HG03060 (cell line): ENCODE data around the gene SLC23A3.

ENCODE experiments used
- ATAC-seq: cut with Tn5 transposase; IDR thresholded peaks from one replicate; pipeline ENCODE4 v1.9.1; 2021; ENCODE audit warnings: low read depth, moderate number of reproducible peaks; ENCODE audit not compliant: unreplicated experiment

SLC23A3 gene

DNA sequence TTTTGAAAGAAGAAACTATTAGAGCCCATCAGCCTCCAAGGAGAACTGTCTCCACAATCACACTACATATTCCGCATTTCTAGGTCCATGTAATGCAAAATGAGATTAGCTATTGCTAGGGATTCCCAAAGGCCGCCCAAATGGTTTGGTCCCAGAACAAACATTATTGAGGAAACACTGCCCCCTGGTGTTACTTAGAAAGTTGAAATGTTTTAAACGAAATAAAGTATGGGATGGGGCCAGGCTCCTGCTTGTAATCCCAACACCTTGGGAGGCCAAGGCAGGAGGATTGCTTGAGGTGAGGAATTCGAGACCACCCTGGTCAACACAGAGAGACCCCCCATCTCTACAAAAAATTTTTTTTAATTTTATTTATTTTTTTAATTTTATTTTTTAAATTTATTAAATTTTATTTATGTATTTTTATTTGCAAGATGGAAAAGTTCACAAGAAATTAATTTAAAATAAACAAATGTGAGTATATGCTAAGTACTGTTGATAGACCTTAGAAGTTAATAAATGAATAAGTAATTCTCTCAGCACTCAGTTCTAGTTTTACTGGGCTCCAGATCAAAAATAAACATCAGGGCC, 14.7 kb downstream of the SLC23A3 start:
- ATAC-seq = no peak

DNA sequence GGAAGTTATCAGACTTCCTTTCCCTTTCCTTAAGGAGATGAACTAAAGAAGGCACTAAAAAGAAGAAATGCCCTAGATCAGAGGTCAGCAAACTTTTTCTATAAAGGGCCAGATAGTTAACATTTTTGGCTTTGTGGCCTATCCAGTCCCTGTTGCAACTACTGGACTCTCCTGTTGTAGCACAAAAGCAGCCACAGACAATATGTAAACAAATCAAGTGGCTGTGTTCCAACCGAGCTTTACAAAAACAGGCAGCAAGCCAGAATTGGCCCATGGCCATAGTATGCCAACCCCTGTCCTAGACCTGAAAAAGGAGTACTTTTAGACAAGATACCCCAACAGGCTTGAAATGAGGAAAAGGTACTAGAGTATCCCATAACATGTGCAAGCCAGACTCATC, 20.2 kb downstream of the SLC23A3 start:
- ATAC-seq = no peak

DNA sequence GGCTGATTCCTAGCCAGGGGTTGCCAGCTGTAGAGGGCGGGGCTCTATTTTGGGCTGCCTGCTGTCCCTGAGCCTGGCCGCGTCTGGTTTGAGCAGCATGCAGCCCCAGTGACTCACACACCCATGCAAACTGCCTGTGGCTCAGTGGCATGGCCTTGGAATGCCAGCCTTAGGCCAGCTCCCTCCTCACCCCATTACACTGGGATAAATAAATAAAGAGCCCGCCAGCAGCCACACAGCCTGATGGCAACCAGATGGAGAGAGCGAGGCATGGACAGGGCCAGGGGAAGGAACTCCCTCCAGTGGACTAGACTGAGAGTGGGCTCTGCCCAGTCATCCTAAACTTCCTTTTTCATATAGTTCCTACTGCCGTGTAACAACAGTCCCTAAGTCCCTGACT, 27.5 kb downstream of the SLC23A3 start:
- no peak for ATAC-seq

DNA sequence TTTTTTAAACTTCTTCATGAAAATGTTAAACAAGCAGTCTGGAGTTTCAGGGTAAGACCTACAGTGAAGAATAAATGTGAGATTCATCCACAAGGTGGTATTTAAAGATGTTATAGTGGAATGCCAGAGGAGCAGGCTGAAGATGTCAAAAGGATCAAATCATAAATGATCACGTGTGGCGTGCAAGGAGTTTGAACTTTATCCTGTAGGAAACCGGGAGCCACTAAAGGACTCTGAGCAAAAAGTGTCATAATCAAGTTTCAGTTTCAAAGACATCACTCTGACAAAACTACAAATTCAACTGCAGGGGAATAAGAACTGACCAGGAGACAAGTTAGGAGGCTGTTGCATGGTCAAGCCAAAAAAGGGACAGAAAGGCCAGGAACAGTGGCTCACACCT, 29.1 kb downstream of the SLC23A3 start:
- ATAC-seq = no peak

DNA sequence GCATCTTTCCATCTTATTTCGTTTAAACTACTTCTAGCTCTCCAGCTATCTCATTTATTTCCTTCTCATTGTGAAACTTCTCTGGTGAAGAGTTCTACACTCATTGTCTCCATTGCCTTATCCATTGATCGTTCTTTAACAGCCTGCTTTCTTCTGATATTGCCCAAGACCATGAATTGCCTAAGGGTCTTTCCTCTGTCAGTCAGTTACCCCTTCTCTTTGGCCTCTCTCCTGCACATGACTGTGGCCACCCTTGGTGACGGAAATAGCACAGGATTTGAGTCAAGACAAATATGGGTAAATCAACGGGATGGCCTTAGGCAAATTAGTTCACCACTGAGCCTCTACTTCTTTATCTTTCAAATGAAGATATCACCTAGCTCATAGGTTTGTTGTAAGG, 35.9 kb downstream of the SLC23A3 start:
- no peak for ATAC-seq

DNA sequence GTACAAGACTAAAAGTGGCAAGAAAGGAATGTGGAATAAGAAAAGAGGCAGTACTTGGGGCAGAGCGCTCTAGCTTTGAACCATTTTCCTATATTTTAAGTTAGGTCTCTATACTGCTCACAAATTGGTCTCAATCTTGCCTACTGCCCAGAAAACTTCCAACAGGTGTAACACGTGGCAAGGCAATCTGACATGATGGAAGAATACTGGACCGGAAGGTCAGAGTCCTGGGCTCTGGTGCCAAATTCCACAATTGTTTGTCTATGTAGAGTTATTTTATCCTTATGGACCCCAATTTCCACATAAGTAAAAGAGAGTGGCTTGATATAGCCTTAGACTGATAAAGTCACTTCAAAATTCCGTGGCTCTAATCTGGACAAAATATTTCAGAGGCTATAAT, 38.1 kb downstream of the SLC23A3 start:
- no peak for ATAC-seq

DNA sequence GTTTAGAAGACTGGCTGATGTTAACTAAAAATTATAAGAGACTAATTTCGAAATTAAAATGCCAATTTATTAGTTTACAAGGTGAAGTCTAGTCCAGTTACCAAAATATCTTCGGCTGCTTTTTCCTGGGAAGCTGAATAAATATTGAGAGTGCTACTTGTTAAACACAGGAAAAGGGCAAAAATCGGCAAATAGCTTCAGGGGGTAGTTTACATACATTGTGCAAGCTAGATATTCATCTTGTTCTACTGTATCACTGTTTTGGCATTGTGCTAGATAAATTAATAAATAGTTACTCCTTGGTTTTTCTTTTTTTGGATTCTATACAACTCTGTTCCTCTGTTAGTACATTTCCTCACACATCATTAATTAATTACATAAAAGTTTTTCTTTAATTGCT, 38.5 kb downstream of the SLC23A3 start:
- no peak for ATAC-seq

DNA sequence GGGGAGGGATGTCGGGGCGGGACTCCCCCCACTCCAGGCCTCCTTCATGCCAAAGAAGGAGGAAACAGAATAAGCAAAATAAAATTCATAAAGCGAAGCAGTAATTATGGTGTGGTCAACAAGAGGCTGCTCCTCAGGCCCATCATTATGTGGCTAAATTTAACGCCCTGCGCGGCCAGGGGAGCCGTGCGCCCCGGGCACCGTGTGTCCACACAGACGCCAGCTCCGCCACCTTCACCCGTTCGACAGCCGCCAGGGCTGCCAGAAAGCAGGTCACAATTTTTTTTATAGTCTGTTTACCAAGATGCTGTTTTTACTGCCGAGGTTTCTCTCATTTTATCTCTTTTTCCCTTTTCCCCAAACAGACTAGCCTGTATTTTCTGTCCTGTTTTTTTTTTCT, 40.2 kb downstream of the SLC23A3 start:
- ATAC-seq = no peak

DNA sequence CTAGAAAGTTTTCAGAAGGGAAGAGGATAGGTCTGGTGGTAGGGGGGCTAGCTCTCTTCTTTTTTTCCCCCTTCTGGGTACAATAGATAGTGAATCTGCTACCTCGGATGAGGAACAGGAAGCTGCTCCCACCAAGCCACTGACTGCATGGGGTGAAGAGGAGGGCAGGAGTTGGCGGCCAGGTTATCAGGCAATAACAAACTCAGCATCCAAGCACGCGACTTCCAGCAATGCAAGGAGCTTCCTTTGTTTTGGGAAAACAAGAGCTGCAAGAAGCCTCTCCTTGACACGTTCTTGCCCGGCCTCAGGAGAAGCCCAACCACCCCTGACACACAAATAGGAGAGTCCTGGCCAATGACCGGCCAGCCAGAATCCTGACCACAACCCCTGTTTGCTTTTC, 41.4 kb downstream of the SLC23A3 start:
- no peak for ATAC-seq

DNA sequence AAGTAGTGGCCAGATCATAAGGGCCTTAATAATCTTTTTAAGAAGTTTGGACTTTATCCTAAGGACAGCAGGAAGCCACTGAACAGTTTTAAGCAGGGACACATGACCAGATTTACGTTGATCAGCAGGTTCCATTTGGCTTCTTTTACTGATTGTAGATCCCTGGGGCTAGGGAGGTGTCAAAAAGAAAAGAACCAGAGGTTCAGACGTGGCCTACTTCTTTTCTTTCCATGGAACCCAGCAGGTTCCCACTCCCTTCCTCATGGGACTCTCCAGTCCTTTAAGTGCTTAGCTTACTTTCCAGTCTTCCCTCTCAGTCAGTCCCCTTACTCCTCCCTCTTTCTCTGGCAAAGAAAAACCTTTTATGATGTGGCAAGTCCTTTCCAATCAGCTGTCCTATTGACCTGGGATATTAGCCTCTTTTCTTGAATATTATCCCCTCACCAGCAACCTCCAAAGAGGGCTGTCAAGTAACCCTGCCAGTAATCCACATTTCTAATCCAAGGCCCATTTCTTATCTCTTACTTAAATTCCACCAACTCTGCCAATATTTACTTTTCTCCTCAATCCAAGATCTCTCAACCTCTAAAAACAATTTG, 42.7 kb downstream of the SLC23A3 start:
- no peak for ATAC-seq

DNA sequence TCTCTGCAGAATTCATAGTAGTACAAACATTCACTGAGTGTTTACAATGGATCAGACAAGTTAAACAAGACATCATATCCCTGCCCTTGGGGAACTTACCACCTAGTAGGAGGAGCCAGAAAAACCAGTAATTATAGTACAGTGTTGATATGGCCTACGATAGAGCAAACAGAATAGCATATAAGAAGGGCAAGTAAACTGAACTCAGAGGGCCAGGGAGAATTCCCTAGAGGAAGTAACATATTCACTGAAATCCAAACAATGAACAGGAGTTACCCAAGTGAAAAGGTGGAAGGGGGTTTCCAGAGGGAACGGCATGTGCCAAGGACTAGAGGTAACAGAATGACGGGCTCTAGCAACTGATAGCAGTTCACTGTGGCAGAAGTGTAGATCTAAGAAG, 43.3 kb downstream of the SLC23A3 start:
- ATAC-seq = no peak

DNA sequence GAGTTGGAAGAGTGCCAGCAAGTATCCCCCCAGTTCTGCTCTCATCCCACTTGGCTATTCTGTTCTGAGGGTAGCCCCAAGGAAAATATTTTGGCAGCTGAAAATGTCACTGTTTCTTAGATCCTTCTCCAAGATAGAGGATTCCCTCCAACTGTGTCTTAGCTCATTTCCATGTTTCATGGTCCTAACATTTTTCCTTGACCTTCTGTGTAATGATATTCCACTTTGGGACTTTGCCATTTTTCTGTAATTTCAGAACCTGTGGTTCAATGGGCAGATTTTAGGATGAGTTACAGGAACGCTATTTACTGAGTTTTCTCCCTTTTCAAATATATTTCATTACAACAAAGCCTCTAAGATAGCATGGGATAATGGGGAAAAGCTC, 44.0 kb downstream of the SLC23A3 start:
- no peak for ATAC-seq

DNA sequence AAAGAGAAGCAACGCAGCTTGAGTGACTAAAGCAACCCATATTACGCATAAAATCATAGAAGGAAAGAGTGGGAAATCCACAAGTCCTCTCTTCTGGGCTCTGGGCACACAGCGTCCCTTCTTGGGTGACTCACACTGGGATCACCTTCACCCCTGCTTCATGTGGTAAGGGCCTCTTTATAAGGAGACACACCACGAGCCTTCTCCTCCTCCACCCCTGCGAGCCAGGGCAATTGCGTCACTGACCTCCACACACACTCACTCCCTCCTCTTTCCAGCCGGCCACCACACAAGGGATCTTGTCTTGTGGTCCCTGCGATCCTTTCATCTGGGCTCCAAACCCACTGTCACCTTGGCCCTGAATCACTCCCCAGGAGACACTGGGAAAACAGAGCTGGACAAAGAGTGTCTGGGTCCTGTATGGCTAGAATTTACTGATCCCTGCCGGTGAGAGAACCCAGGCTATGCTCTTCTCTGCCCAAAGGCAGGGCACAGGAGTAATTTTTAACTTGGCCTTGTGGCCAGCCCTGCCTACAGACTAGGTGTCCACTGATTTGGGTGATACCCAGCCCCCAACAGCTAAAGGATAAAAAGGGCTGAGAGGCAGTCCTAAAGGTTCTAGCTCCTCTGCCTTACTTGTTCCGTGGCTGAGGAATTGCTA, 44.5 kb downstream of the SLC23A3 start:
- ATAC-seq = no peak

DNA sequence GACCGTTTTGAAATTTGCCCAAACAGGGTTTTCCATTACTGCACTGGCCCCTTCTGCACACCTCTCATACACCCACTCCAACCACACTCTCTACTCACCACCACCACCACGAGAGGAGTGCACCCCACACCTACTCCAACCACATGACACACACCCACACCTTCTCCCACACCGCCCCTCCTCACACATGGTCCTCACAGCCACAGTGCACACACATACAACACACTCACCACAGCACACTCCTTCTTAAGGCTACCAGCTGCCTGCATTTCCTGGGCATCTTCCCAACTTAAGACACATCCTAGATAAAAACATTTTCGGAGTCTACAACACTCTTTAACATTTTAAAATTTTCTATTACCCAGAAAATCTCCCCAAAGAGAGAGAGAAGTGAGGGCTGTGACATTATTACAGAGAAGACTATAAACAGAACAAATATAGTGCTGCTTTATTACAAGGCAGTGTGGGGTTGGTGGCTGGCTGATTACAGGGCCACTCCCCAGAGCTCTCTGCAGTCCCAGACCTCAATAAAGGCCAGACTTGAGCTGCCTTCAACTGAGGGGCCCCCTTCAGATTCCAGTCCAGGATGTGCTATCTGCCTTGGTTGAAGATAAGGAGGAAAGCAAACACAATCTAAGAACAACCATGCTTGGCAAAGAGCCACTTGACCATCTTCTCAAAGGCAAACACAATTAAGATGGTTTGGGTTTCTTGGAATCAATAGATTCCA, 45.3 kb downstream of the SLC23A3 start:
- ATAC-seq = no peak

DNA sequence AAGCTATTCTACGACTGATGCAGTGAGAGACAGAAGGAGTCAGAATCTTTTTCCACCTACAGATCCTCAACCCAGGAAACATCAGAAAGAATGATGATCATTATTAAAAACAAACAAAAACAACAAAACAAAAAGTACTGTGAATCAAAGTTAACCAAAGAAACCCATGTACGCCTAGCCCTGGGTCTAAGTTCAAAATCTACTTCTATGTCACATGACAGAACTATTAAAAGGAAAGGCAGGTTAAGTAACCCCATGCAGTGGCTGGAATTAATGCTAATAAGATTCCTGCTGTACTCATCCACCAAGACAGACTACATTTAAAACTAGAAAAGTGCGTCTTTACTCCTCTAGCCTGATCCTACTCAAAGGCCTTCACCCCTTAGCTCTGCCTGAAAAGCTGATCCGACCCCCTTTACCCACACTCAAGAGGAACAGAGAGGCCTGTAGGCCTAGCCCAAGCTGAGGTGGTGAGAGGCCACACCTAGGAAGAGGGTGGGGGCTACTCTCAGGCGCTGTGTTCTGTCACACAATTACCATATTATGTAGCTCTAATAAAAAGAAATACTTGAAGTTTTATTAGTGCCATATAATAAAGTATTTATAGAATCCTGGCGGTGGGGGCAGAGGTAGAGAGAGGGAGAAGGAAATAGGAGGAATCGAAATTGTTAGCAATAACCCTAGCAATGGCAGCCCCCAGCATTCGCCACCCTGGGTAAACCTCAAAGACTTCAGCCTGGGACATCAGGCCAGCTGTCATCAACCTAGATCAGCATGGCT, 46.3 kb downstream of the SLC23A3 start:
- ATAC-seq = no peak

DNA sequence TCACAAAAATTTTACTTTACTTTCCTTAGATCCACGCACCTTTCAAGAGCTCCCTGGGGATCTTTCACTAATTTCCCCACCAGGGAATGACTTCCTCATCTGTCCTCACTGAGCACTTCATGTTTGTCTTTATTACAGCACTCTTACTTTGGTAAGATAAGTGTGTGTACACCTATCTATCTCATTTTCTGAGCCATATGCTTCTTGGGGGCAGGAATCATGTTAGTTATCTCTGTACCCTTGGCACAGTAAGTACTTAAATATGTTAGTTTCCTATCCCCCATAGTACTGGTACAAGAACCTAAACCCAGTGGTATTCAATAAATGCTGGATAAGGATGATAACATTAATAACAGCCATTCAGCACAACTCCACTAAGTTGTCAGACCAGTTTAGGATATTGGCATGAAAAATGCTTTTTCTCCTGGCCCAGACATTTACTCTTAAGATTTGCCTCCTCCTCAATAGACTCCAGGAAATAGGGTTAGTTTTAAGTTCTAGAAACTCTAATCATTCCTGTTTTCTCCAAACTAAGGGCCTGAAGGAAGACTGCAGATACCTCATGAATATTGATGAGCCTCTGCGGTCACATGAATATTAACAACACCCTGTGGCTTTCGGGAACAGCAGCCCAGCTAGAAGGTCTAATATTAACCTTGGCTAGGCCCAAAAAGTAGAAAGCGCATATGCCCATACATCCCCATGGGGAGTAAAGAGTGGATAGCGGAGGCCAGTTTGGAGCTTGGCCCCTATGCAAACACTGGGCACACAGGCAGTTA, 47.4 kb downstream of the SLC23A3 start:
- ATAC-seq = no peak

DNA sequence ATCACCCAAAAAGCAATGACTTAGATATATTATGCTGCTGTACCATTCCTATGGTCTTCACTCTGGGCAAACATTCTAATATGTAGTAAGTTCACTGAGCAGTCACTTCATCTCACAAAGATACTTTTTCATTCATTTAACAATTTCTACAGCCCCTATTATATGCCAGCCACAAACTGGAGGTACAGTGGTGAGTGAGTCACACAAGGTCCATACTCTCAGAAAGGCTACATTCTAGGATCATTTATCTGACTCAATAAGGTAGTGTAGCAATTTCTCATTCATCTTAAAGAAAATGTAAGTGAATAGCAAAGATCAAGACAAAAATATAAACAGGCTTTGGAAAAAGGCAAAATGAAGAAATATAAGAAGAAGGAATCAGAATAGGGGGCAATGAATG, 49.7 kb downstream of the SLC23A3 start:
- ATAC-seq = no peak

DNA sequence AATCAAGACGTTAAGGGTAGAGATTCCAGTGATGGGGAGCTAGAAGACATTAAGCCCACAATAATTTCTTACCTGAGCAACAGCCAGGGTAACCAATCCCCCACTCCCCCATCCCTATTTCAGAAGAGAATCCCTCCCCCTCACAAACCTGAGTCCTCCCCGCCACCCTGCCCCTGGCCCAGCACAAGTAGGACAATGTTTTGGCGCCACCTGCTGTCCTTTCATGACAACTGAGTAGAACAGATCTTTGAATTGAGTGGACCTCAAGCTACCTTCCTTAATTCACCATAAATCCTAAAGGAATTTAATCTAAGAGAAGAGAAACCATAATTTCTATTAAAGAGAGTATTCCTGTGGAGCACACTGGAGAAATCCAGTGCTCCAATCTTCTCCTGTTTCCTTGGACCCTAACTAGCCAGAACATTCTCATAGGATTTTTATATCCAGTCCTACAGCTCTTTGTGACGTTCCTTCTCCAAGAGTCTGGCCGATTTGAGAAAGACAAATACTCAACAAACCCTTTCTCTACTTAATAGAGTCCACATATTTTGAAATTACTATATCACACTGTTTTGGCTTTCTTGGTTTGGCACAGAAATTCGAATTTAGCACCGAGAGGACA, 50.3 kb downstream of the SLC23A3 start:
- ATAC-seq = no peak

DNA sequence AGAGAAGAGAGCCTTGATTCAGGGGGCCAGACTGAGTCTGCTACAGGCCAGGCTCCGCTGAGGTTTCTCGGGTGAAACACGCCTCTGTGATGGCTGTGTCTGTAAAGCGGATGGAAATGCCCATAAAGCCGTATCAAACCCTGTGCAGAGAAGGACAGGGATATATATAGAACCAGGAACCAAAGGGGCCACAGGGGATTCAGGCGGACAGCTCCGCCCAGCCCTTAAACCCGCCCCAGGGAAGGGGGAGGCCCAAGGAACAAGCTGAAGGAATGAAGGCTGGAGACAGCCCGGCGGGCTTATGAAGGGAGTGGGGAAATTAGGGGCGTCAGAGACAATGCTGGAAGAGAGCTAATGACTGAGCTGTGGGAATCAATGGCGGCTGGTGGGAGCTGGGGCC, 51.3 kb downstream of the SLC23A3 start:
- no peak for ATAC-seq
